ENCODE measurements around the gene MRPL22.
"Not testable (repeated sequence)": the region's sequence is repeated elsewhere in the genome, so short reads cannot be mapped to it uniquely, and the experiment has no call there.

The MRPL22 gene

GRCh38 chr5:154934881-154935280 lies 6.0 kb upstream of the MRPL22 start:
- no peak overlapping the region for H3K4ac ChIP-seq (ENCODE audit: low read depth in 1 of 2, low read length in 2 of 2)
- DNase-seq = no peak
- no peak overlapping the region for H3K27ac ChIP-seq (ENCODE audit: low read length, poor library complexity, severe bottlenecking)
- H3K4me1 ChIP-seq (ENCODE audit: control insufficient read depth, insufficient read depth, low read depth, low read length) = peaks cover 4% of the 10 kb centered on the region
- no peaks in the 10 kb centered on the region for H3K27me3 ChIP-seq (ENCODE audit: control insufficient read depth in 1 of 2, insufficient read depth in 1 of 2, low read length in 2 of 2)
- peaks cover 19% of the 10 kb centered on the region for H3K79me1 ChIP-seq (replicated peaks; ENCODE audit: low read length, poor library complexity, severe bottlenecking)
- no peak overlapping the region for H4K8ac ChIP-seq (ENCODE audit: low read length)
- H3K23ac ChIP-seq (ENCODE audit: low read length in 2 of 2) = no peak overlapping the region
- no peak overlapping the region for H3K18ac ChIP-seq (ENCODE audit: low read depth in 1 of 2, low read length in 2 of 2)
- no peak overlapping the region for H2BK12ac ChIP-seq (ENCODE audit: low read length in 2 of 2)
- H3K9me3 ChIP-seq (ENCODE audit: control insufficient read depth, low read length) = no peaks in the 10 kb centered on the region
- H2AFZ ChIP-seq (ENCODE audit: low read depth, low read length) = no peak overlapping the region
- no peak overlapping the region for H2BK5ac ChIP-seq (ENCODE audit: low read depth, low read length, poor library complexity, severe bottlenecking)
- H2AK5ac ChIP-seq (ENCODE audit: low read length, severe bottlenecking) = no peak overlapping the region
- H3K4me2 ChIP-seq (ENCODE audit: low read length, poor library complexity, severe bottlenecking) = no peak overlapping the region
- H3K4me3 ChIP-seq (ENCODE audit: insufficient read depth in 1 of 2, low read depth in 1 of 2, low read length in 2 of 2) = no peak overlapping the region
- H3K14ac ChIP-seq (ENCODE audit: low read length in 2 of 2) = no peak overlapping the region
- H3K9ac ChIP-seq (ENCODE audit: low read length) = no peak overlapping the region
- peaks cover 6 to 50% of the 10 kb centered on the region in 2 experiments for H3K36me3 ChIP-seq (ENCODE audit: control insufficient read depth in 1 of 2, insufficient read depth in 2 of 2, low read depth in 1 of 2, low read length in 2 of 2)
- H4K91ac ChIP-seq (ENCODE audit: low read length) = no peak overlapping the region
- no peak overlapping the region for H2BK15ac ChIP-seq (ENCODE audit: low read depth, poor library complexity, severe bottlenecking)
- no peak overlapping the region for H2BK120ac ChIP-seq (ENCODE audit: low read depth, low read length)

GRCh38 chr5:154937186-154937717 lies 3.6 kb upstream of the MRPL22 start:
- Histone ChIP-seq H3K14ac (ENCODE audit: low read length in 2 of 2) (no peak overlapping the region), H4K91ac (ENCODE audit: low read length) (no peak overlapping the region), H3K23ac (ENCODE audit: low read length in 2 of 2) (no peak overlapping the region), H3K18ac (ENCODE audit: low read depth in 1 of 2, low read length in 2 of 2) (no peak overlapping the region), H3K36me3 (ENCODE audit: control insufficient read depth in 1 of 2, insufficient read depth in 2 of 2, low read depth in 1 of 2, low read length in 2 of 2) (peaks cover 3 to 27% of the 10 kb centered on the region in 2 experiments), H3K79me1 (replicated peaks; ENCODE audit: low read length, poor library complexity, severe bottlenecking) (peaks cover 17% of the 10 kb centered on the region), H3K9me3 (ENCODE audit: control insufficient read depth, low read length) (no peaks in the 10 kb centered on the region), H3K27me3 (ENCODE audit: control insufficient read depth in 1 of 2, insufficient read depth in 1 of 2, low read length in 2 of 2) (no peaks in the 10 kb centered on the region), H3K4me1 (ENCODE audit: control insufficient read depth, insufficient read depth, low read depth, low read length) (peaks cover 4% of the 10 kb centered on the region), H2BK12ac (ENCODE audit: low read length in 2 of 2) (no peak overlapping the region), H3K4me3 (ENCODE audit: insufficient read depth in 1 of 2, low read depth in 1 of 2, low read length in 2 of 2) (peak overlapping the region; percentile 90 to 99), H2AK5ac (ENCODE audit: low read length, severe bottlenecking) (no peak overlapping the region), H2BK120ac (ENCODE audit: low read depth, low read length) (no peak overlapping the region), H3K4ac (ENCODE audit: low read depth in 1 of 2, low read length in 2 of 2) (peak overlapping the region in 1 of 2 experiments; percentile 59), H3K4me2 (ENCODE audit: low read length, poor library complexity, severe bottlenecking) (peak overlapping the region; percentile 97), H2BK5ac (ENCODE audit: low read depth, low read length, poor library complexity, severe bottlenecking) (no peak overlapping the region), H4K8ac (ENCODE audit: low read length) (no peak overlapping the region), H3K27ac (ENCODE audit: low read length, poor library complexity, severe bottlenecking) (no peak overlapping the region), H2AFZ (ENCODE audit: low read depth, low read length) (peak overlapping the region; percentile 37), H3K9ac (ENCODE audit: low read length) (peak overlapping the region; percentile 92), H2BK15ac (ENCODE audit: low read depth, poor library complexity, severe bottlenecking) (no peak overlapping the region)
- DNase-seq = peak; percentile 16
- WGBS = 28% methylated on average over 11 of the region's 11 CpGs

DNA sequence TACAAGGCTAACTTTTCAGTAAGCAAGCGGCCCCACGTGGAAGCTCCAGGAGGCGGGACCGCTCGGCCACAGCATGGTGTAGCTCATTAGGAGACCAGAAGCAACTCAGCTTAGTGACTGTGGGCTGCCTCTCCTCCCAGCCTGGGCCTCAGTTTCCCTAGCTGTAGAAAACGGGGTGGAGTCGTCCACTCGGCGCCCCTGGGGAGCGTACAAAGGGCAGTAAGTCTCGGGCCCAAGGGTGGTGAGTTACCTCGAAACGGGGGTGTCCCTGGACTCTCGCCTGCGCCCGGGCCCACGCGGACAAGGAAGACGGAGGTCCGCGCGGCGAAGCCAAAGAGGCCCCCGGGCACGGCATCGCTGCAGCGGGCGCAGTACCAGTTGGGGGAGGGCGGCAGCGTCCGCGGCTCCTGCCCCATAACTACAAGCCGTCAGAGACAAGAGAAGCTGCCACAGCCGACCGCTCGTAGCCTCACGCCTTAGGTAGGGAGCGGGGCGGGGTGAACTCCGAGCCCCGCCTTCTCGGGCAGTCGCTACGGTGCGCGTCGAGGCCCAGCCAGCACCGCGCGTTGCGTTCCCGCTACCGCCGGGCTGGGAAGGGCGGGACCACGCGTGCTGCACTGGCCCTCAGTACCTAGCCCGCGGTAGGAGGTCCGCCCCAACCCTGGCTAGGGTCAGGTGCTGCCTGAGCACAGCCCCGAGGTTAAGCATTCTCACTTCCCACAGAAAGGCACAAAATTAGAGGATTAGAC lies 3.0 kb upstream of the MRPL22 start, which contains the start of gene GEMIN5:
Gene GEMIN5 (minus strand): TSS at position 494 of the 749 bp plus-strand sequence. CDS start 78 bp downstream, at position 416.
- peak within 1 kb of the TSS in 1 of 2 experiments; percentile 82 for H3K4ac ChIP-seq (ENCODE audit: low read depth in 1 of 2, low read length in 2 of 2)
- H3K9me3 ChIP-seq (ENCODE audit: control insufficient read depth, low read length) = no peaks in the 10 kb centered on the region
- H2BK12ac ChIP-seq (ENCODE audit: low read length in 2 of 2) = peak within 1 kb of the TSS in 1 of 2 experiments; percentile 64
- no peak within 1 kb of the TSS for H2BK120ac ChIP-seq (ENCODE audit: low read depth, low read length)
- no peak within 1 kb of the TSS for H2AK5ac ChIP-seq (ENCODE audit: low read length, severe bottlenecking)
- H3K27ac ChIP-seq (ENCODE audit: low read length, poor library complexity, severe bottlenecking) = no peak within 1 kb of the TSS
- peak; percentile 87 for DNase-seq
- peak within 1 kb of the TSS in 1 of 2 experiments; percentile 94 for H3K18ac ChIP-seq (ENCODE audit: low read depth in 1 of 2, low read length in 2 of 2)
- peak within 1 kb of the TSS; percentile 82 for H2BK15ac ChIP-seq (ENCODE audit: low read depth, poor library complexity, severe bottlenecking)
- H3K4me1 ChIP-seq (ENCODE audit: control insufficient read depth, insufficient read depth, low read depth, low read length) = peaks cover 4% of the 10 kb centered on the region
- peak within 1 kb of the TSS; percentile 93 for H4K8ac ChIP-seq (ENCODE audit: low read length)
- H3K4me3 ChIP-seq (ENCODE audit: insufficient read depth in 1 of 2, low read depth in 1 of 2, low read length in 2 of 2) = peak within 1 kb of the TSS; percentile 90 to 99
- no peak within 1 kb of the TSS for H2BK5ac ChIP-seq (ENCODE audit: low read depth, low read length, poor library complexity, severe bottlenecking)
- WGBS = under 1% methylated on average over 57 of the region's 61 CpGs
- peak within 1 kb of the TSS; percentile 97 for H3K4me2 ChIP-seq (ENCODE audit: low read length, poor library complexity, severe bottlenecking)
- H3K23ac ChIP-seq (ENCODE audit: low read length in 2 of 2) = no peak within 1 kb of the TSS
- peak within 1 kb of the TSS; percentile 97 for H2AFZ ChIP-seq (ENCODE audit: low read depth, low read length)
- H3K79me1 ChIP-seq (replicated peaks; ENCODE audit: low read length, poor library complexity, severe bottlenecking) = peaks cover 16% of the 10 kb centered on the region
- H3K27me3 ChIP-seq (ENCODE audit: control insufficient read depth in 1 of 2, insufficient read depth in 1 of 2, low read length in 2 of 2) = no peaks in the 10 kb centered on the region
- H3K36me3 ChIP-seq (ENCODE audit: control insufficient read depth in 1 of 2, insufficient read depth in 2 of 2, low read depth in 1 of 2, low read length in 2 of 2) = peaks cover 3 to 25% of the 10 kb centered on the region in 2 experiments
- H3K9ac ChIP-seq (ENCODE audit: low read length) = peak within 1 kb of the TSS; percentile 92
- H4K91ac ChIP-seq (ENCODE audit: low read length) = no peak within 1 kb of the TSS
- peak within 1 kb of the TSS in 1 of 2 experiments; percentile 87 for H3K14ac ChIP-seq (ENCODE audit: low read length in 2 of 2)

- Histone ChIP-seq H3K79me1 (replicated peaks; ENCODE audit: low read length, poor library complexity, severe bottlenecking) (peaks cover 13% of the 10 kb centered on the region), H3K36me3 (ENCODE audit: control insufficient read depth in 1 of 2, insufficient read depth in 2 of 2, low read depth in 1 of 2, low read length in 2 of 2) (peaks cover 0 to 15% of the 10 kb centered on the region in 2 experiments)
- WGBS = 87% methylated on average over 5 of the region's 5 CpGs
- not testable (repeated sequence) for H3K4me2 ChIP-seq (ENCODE audit: low read length, poor library complexity, severe bottlenecking); H2BK120ac ChIP-seq (ENCODE audit: low read depth, low read length); H3K27me3 ChIP-seq (ENCODE audit: control insufficient read depth in 1 of 2, insufficient read depth in 1 of 2, low read length in 2 of 2); H3K4me3 ChIP-seq (ENCODE audit: insufficient read depth in 1 of 2, low read depth in 1 of 2, low read length in 2 of 2); H4K91ac ChIP-seq (ENCODE audit: low read length); H2BK5ac ChIP-seq (ENCODE audit: low read depth, low read length, poor library complexity, severe bottlenecking); H3K18ac ChIP-seq (ENCODE audit: low read depth in 1 of 2, low read length in 2 of 2); H3K4ac ChIP-seq (ENCODE audit: low read depth in 1 of 2, low read length in 2 of 2); H3K23ac ChIP-seq (ENCODE audit: low read length in 2 of 2); DNase-seq; H2BK12ac ChIP-seq (ENCODE audit: low read length in 2 of 2); H3K9me3 ChIP-seq (ENCODE audit: control insufficient read depth, low read length); H2AFZ ChIP-seq (ENCODE audit: low read depth, low read length); H3K4me1 ChIP-seq (ENCODE audit: control insufficient read depth, insufficient read depth, low read depth, low read length); H3K14ac ChIP-seq (ENCODE audit: low read length in 2 of 2); H3K27ac ChIP-seq (ENCODE audit: low read length, poor library complexity, severe bottlenecking); H2AK5ac ChIP-seq (ENCODE audit: low read length, severe bottlenecking); H3K9ac ChIP-seq (ENCODE audit: low read length); H4K8ac ChIP-seq (ENCODE audit: low read length); H2BK15ac ChIP-seq (ENCODE audit: low read depth, poor library complexity, severe bottlenecking)
Observed at GRCh38 chr5:154939387-154939786, 1.5 kb upstream of the MRPL22 start.

All from mesenchymal stem cell (in vitro differentiated cells and primary cell).